Body of pancreas (tissue), 4 donors: ENCODE results near the gene CATSPER4. TPM values are rescaled to one million over a fixed set of nuclear protein-coding genes. Genes with fewer than 3 reads are reported as not detected.

Experiments
- ATAC-seq: fragments of 150-250 bp; one replicate; pipeline ENCODE4 v1.9.1; 2016
- DNase-seq, 4 donors: peaks; one replicate each; pipeline ENCODE4 v3.0.0-alpha.2; 2019
- H3K27ac ChIP-seq, 4 donors: fragments of 200-600 bp; sonication (generic); 1 replicate in 3 of 4; 2 replicates in 1 of 4; pipeline versions ENCODE4 v1.5.1 to v1.6.1; 2016 to 2019; ENCODE audit warnings: mild to moderate bottlenecking in 1 of 4, mixed read lengths in 1 of 4, moderate library complexity in 1 of 4
- H3K27me3 ChIP-seq, 2 donors: fragments of 200-600 bp; sonication (generic); one replicate each; pipeline ENCODE4 v1.6.0; 2016; ENCODE audit warnings: mild to moderate bottlenecking in 1 of 2
- H3K36me3 ChIP-seq, 2 donors: fragments of 200-600 bp; sonication (generic); replicated peaks in 1 of 2; 2 replicates each; pipeline ENCODE4 v1.5.1; 2016; ENCODE audit warnings: low read depth in 2 of 2; ENCODE audit not compliant: insufficient read depth in 1 of 2
- H3K4me1 ChIP-seq: fragments of 200-600 bp; sonication (generic); one replicate; pipeline ENCODE4 v1.6.0; 2016
- H3K4me3 ChIP-seq, 2 donors: fragments of 200-600 bp; sonication (generic); 1 replicate in 1 of 2; 2 replicates in 1 of 2; pipeline ENCODE4 v1.5.1; 2016 to 2019
- H3K9me3 ChIP-seq, 3 donors: fragments of 200-600 bp; sonication (generic); 1 replicate in 2 of 3; 2 replicates in 1 of 3; pipeline ENCODE4 v1.5.1; 2016
- POLR2A ChIP-seq, 3 donors: fragments of 450-650 bp; IDR thresholded peaks; one replicate each; pipeline ENCODE4 v1.6.1; 2016; ENCODE audit warnings: antibody characterized with exemption in 3 of 3, mild to moderate bottlenecking in 2 of 3
- WGBS, 2 donors: methylation state at CpG; one replicate each; pipeline ENCODE4 v1.1.5; 2017; 5-methylcytosine and 5-hydroxymethylcytosine counted together
- intact Hi-C: fragments of 100-400 bp; cut with DNase I; formaldehyde crosslinking; loops from one replicate; pipeline ENCODE4 v1.15.1; 2023
- total RNA-seq, 2 donors: library from RNA; depleted of rRNA; stranded (reverse); fragments of >200 nt; gene quantifications; one replicate each; pipeline ENCODE4 v1.1.0, GENCODE V29; 2016
- TF ChIP-seq, protein P1 (sequence below), 7 experiments: fragments of 450-650 bp in 4 of 7; fragments of 200-600 bp in 3 of 7; sonication (generic) in 3 of 7; IDR thresholded peaks; one replicate each; pipeline ENCODE4 v1.5.1; 2016 to 2019; ENCODE audit warnings: antibody characterized with exemption in 7 of 7

CATSPER4 gene
- total RNA-seq, 2 donors from 2014 or later, result not detected

DNA sequence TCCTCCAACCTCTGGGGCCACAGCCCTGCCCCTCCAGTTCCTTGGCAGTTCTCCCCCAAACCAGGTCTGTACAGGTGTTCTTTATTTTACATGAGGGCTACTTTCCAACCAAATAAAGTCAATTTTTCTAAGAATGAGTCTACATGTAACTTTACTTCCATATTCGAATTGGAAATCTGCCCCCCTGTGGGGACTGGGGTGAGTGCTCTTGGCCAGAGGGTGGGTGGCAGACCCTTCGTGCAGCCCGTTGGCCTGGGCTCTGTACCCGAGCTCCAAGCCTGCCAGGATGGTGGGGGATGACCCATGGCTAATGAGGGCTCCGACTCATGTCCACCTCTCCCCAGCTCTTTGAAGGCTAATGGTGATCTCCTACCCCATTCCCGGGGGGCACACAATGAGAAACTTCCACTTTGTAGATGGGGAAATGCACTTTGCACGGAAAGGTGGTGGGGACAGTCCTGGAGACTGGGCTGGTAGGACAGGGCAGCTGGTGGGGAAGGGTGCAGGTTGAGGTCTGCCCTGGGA is 589 bp upstream of the CATSPER4 start:
- intact Hi-C loops, result no loop called here
- no peak for TF ChIP-seq POLR2A (IDR thresholded peaks at IDR 0.05)
- TF ChIP-seq, protein P1, sequence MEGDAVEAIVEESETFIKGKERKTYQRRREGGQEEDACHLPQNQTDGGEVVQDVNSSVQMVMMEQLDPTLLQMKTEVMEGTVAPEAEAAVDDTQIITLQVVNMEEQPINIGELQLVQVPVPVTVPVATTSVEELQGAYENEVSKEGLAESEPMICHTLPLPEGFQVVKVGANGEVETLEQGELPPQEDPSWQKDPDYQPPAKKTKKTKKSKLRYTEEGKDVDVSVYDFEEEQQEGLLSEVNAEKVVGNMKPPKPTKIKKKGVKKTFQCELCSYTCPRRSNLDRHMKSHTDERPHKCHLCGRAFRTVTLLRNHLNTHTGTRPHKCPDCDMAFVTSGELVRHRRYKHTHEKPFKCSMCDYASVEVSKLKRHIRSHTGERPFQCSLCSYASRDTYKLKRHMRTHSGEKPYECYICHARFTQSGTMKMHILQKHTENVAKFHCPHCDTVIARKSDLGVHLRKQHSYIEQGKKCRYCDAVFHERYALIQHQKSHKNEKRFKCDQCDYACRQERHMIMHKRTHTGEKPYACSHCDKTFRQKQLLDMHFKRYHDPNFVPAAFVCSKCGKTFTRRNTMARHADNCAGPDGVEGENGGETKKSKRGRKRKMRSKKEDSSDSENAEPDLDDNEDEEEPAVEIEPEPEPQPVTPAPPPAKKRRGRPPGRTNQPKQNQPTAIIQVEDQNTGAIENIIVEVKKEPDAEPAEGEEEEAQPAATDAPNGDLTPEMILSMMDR (IDR thresholded peaks at IDR 0.05), result no peak
- no peak overlapping the region for H3K27ac ChIP-seq
- no peak overlapping the region for H3K4me3 ChIP-seq
- no peak for DNase-seq
- ATAC-seq, result no peak
- H3K4me1 ChIP-seq, result no peaks in the 10 kb centered on the region
- peaks cover 0 to 8% of the 10 kb centered on the region in 2 donors for H3K36me3 ChIP-seq
- WGBS, 2 donors, result 60 to 62% methylated on average over 3 to 7 of the region's 7 CpGs
- no peaks in the 10 kb centered on the region for H3K27me3 ChIP-seq
- H3K9me3 ChIP-seq, result no peaks in the 10 kb centered on the region

GRCh38 chr1:26191739-26192138 is 1.3 kb downstream of the CATSPER4 start:
- Histone ChIP-seq H3K27ac (no peak overlapping the region), H3K4me1 (no peaks in the 10 kb centered on the region), H3K36me3 (peaks cover 0 to 3% of the 10 kb centered on the region in 2 donors), H3K4me3 (no peak overlapping the region), H3K27me3 (no peaks in the 10 kb centered on the region), H3K9me3 (no peaks in the 10 kb centered on the region)
- WGBS, 2 donors, result 36 to 53% methylated on average over 3 of the region's 3 CpGs
- ATAC-seq (no peak), DNase-seq (no peak)
- TF ChIP-seq POLR2A (IDR thresholded peaks at IDR 0.05), result no peak
- TF ChIP-seq, protein P1 (IDR thresholded peaks at IDR 0.05), result no peak
- intact Hi-C loops, result no loop called here

DNA sequence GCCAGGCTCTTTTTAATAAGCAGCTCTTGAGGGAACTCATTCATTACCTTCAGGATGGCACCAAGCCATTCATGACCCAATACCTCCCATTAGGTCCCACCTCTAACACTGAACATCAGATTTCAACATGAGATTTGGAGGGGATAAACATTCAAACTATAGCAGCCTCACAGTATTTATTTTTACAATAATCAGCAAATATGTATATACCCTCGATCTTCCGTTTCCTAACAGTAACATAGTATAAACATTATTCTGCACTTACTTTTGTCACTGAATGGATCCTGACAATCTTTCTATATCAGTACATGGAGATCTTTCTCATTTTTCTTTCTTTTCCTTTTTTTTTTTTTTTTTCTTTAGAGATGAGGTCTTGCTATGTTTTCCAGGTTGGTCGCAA is 5.4 kb downstream of the CATSPER4 start:
- DNase-seq (no peak), ATAC-seq (no peak)
- Histone ChIP-seq H3K27me3 (no peaks in the 10 kb centered on the region), H3K27ac (no peak overlapping the region), H3K9me3 (no peaks in the 10 kb centered on the region), H3K36me3 (no peaks in the 10 kb centered on the region), H3K4me1 (no peaks in the 10 kb centered on the region), H3K4me3 (no peak overlapping the region)
- no peak for TF ChIP-seq POLR2A (IDR thresholded peaks at IDR 0.05)
- TF ChIP-seq, protein P1 (IDR thresholded peaks at IDR 0.05), result no peak
- intact Hi-C loops, result no loop called here
- 77 to 89% methylated on average over 3 of the region's 3 CpGs for WGBS, 2 donors

DNA sequence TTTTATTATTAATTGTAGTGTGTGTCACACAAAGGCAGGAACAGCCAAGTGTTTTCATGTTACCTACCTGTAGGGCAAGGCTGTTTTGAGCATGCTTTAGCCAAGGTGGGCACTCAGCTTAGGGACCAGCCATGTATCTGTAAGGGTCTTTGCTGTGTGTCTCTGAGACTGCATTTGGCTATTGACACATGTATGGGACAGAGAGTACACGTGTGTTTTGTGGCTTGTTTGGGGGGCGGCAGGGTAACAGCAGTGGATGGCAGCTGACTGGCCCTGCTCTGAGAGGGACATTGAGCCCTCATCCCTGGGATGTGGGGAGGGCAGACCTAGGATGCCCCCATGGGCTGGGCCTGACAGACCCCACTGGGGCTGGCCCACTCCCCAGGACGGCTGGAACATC is 6.9 kb downstream of the CATSPER4 start:
- intact Hi-C loops, result no loop called here
- 82 to 100% methylated on average over 2 to 3 of the region's 3 CpGs for WGBS, 2 donors
- Histone ChIP-seq H3K36me3 (no peaks in the 10 kb centered on the region), H3K9me3 (no peaks in the 10 kb centered on the region), H3K4me3 (no peak overlapping the region), H3K27ac (no peak overlapping the region), H3K4me1 (no peaks in the 10 kb centered on the region), H3K27me3 (no peaks in the 10 kb centered on the region)
- no peak for TF ChIP-seq POLR2A (IDR thresholded peaks at IDR 0.05)
- TF ChIP-seq, protein P1 (IDR thresholded peaks at IDR 0.05), result no peak
- DNase-seq (no peak), ATAC-seq (no peak)

- H3K9me3 ChIP-seq, result no peaks in the 10 kb centered on the region
- ATAC-seq, result no peak
- 67 to 79% methylated on average over 11 of the region's 11 CpGs for WGBS, 2 donors
- no peaks in the 10 kb centered on the region for H3K27me3 ChIP-seq
- H3K27ac ChIP-seq, result no peak overlapping the region
- no peak for DNase-seq
- H3K36me3 ChIP-seq, result no peaks in the 10 kb centered on the region
- intact Hi-C loops, result no loop called here
- no peaks in the 10 kb centered on the region for H3K4me1 ChIP-seq
- no peak overlapping the region for H3K4me3 ChIP-seq
- TF ChIP-seq, protein P1 (IDR thresholded peaks at IDR 0.05), result no peak
- TF ChIP-seq POLR2A (IDR thresholded peaks at IDR 0.05), result no peak
Measured at GRCh38 chr1:26197813-26198212, 7.4 kb downstream of the CATSPER4 start.
